Hindlimb muscle (tissue), 1 donor: ENCODE data around the gene AKR1C2. TPM values are rescaled to one million over a fixed set of nuclear protein-coding genes. Genes with fewer than 3 reads are reported as not detected.
"Not testable (repeated sequence)": the region's sequence is repeated elsewhere in the genome, so short reads cannot be mapped to it uniquely, and the experiment has no call there.

Experiments used
- DNase-seq: peaks from one replicate; pipeline ENCODE4 v3.0.0-alpha.2; 2013
- polyA plus RNA-seq: library from polyadenylated mRNA; unstranded; fragments of 120-200 nt; gene quantifications from one replicate; pipeline ENCODE4 v1.2.1, GENCODE V29; 2013; ENCODE audit not compliant: insufficient read length

AKR1C2 gene
- polyA plus RNA-seq, 1 donor, result 5.7 TPM

DNA sequence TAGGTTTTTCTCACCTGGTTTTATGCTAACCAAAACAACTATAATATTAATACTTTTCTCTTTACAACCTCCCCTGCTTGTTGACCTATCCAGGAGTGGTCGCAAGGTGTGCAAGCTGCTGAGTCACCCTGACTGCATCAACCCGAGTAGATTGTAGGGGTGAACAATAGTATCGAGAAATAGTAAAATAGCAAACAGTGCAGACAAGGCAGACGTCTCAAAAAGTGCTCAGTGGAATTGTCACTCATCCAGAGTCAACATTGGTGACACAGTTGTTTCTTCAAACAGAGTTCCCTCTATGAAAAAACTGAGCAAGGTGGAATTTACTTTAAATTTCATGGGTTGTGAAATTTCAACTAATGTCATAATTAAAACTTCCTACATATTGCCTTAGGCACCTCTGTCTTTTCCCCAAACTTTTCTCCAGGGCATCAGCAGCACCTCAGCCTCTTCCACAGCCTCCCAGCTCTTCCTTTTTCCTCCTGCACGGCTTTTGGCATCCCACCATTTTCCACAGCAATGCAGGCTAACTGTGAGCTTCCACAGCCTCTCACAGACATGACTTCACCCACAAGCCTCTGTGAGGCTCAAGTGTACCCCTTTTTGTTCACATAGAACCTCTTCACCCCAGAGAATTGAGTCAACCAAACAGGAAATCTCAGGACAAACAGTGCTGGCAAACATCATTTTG is 46.6 kb downstream of the AKR1C2 start:
- DNase-seq, result not testable (repeated sequence)

DNA sequence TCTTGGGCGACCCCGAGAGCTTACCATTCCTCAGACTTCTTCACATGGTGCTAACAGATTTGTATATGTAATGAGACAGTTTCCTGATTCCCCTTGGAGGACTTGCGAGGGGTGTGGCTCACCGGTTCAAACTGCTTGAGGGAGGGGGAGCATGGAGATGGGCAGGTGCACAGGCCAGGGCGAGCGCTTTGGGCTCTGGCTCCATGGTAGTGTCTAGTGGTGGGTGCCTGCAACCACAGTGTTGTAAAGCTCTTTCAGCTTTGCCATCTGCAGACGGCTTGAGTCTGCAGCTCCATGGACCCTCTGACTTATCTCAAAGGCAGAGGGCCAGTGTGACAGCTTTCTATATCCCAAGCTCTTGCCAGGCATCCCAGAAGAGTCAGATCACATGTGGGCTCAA is 47.6 kb downstream of the AKR1C2 start:
- not testable (repeated sequence) for DNase-seq

DNA sequence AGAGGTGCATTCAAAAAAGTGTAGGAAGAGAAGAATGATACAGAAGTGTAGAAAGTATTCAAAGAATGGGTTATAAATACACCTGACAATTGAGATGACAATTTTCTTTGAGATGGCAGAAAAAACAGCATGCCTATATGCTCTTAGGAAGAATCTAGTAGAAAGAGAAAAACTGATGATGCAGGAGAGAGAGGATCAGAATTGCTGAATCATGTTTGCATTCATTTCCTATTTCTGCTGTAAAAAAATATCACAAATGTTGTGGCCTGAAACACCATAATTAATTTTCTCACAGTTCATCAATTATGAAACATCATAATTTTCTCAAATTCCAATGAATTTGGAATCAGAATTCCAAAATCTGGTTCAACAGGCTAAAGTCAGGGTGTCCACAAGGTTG is 50.3 kb downstream of the AKR1C2 start:
- DNase-seq, result no peak

DNA sequence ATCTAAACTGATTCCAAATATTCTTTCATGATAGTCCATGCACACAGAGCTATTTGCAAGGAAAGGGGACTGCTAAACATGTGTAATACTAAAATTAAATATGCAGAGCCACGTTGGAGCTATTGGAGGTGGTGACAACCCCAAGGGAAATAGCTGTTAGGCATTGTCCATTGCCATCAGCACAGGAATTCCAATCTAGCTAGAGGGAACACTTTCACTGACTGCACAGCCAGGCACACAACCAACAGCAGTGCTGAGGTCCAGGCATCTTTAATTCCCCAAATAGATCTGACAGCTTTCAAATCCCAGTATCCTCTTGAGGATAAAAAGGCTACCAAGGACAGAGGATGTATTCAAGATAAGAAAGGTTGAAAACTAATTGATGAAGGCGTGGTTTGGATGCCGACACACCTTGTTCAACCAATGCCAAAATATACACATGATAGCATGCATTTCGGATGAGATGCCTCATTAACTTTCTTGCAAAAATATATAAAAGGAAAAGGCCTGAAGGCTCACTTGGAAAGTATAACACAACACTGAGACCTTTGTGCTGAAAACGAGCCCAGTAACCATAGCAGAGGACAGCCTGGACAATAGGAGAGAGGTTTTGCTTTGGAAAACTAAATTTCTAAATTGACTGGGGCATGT is 52.0 kb downstream of the AKR1C2 start:
- not testable (repeated sequence) for DNase-seq

DNA sequence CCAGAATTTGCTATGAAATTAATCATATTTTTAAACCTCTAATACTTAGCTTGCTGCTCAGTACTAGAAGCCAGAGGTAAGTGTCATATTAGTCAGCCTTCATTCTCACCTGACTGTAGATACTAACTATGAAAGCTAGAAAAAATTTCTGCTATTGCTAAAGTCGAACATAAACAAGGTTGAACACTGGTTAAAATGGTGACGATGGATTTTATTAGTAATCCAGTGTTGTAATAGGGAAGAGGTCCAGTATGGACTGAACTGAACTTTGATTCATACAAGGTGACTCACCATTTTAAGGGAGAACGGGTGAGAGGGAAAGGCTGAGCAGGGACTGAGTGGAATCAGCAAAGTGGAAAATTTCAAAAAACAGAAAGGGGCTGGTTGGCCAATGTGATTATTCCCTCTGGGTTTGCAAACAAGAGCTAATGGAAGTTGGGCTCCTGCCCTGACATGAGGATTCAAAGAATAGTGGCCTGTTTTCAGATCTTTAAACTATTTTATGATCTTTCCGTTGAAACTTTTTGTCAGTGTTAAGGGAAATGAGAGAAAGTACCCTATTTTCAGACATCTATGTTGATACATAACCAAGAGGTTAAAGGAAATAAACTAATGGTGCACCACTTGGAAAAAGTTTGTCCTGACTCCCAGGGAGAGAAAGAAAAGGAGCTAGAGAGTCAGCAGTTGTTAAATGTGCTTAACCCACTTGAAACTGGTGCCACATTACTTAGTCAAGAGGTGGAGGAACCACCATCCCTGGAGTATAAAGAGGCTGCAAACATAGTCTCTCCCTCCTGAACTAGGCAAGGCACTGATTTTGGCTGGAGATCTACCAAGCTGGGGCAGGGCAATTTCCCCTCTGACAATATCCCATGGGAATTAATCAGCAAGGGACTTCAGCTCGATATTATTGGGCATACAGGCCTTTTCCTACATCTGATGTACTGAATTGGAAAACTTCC is 55.7 kb downstream of the AKR1C2 start:
- DNase-seq, result peak; percentile 22

DNA sequence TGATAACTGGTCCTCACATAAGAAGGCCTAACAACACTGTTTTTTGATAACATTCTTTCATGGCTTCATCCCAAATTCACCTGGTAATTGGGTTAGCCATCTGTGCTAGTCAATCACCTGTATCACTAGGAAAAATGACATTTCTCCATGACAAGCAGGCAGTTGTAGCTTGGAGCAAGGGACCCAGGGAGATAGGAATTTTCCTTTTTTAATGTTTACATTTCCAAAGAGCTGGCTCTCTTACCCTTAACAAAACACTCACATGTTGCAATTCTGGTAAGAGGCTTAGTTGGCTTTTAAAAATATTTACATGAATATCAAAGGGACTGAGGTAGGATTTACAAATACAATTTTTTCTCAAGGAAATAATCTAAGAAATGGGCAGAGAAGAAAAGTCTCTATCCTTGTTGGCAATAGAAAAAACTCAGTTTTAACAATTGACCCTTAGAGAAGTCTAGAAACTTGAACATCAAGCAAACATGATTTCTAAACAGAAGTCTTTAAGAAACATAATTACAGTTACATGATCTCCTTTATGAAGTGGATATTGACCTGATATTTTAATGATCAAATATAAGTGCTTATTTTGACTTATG is 56.5 kb downstream of the AKR1C2 start:
- DNase-seq, result no peak

DNA sequence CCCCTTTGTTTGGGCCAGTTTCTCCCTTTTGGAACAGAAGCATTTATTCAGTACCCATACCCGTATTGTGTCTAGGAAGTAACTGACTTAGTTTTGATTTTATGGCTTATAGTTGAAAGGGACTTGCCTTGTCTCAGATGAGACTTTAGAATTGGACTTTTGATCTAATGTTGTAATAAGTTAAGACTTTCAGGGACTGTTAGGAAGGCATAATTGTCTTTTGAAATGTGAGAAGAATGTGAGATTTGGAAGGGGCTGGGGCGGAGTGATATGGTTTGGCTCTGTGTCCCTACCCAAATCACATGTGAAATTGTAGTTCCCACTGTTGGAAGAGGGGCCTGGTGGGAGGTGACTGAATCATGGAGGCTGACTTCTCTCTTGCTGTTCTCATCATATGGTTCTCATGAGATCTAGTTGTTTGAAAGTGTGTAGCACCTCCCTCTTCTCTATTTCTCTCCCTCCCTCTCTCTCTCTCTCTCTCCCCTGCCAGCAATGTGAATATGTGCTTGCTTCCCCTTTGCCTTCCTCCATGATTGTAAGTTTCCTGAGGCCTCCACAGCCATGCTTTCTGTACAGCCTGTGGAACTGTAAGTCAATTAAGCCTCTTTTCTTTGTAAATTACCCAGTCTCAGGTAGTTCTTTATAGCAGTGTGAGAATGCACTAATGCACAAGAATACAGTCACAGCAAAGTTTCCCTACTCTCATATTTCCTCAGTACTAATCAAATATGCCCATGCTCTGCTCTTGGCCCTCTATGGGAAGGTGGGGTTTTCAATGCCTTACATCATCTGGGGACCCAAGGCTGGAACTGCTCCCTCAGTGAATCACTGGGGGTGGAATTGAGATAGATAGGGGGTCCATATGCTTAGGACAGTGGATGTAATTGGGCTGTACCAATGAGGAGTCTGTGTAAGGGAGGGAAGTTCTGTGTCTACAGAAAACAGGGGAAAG is 57.6 kb downstream of the AKR1C2 start:
- no peak for DNase-seq

DNA sequence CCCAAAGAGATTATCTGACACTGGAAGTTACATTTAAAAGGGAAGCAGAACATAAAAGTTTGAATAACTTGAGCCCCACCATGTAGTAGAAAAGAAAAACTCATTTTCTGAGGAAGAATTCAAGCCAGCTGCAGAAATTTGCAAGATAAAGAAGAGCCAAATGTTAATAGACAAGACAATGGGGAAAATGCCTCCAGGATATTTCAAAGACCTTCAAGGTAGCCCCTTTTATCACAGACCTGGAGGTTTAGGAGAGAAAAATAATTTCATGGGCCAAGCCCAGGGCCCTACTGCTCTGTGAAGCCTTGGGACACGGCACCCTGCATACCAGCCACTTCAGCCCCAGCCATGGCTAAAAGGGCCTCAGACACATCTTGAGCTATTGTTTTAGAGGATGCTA is 58.8 kb downstream of the AKR1C2 start:
- DNase-seq, result no peak

DNA sequence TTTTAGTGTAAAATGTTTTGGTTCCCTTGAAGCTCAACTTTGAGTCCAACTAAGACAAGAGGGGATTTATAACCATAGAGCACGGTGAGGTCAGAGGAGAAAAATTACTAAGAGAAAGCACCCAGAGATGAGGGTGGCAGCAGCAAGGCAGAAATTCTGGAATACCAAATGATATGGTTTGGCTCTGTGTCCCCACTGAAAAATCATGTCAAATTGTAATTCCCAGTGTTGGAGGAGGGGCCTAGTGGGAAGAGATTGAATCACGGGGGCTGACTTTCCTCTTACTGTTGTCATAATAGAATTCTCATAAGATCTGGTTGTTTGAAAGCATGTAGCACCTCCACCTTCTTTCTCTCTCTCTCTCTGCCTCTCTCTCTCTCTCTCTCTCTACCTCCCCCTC is 59.8 kb downstream of the AKR1C2 start:
- DNase-seq, result no peak

DNA sequence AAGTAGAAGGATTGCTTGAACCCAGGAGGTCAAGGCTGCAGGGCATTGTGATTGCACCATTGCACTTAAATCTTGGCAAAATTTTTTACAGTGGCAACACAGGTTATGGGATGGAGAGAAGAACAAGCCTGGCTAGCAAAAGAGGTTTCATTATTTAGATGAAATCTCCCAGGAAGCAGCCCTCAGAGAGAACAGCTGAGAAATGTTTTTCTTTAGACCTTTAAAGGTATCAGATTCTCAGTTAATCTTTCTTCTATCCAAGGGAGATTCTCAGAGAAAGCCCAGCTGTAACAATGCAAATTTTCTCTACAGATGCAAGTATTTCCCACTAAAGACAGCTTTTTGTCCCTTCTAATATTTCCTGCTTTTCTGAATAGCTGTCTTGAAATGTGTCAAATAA is 60.2 kb downstream of the AKR1C2 start:
- not testable (repeated sequence) for DNase-seq

DNA sequence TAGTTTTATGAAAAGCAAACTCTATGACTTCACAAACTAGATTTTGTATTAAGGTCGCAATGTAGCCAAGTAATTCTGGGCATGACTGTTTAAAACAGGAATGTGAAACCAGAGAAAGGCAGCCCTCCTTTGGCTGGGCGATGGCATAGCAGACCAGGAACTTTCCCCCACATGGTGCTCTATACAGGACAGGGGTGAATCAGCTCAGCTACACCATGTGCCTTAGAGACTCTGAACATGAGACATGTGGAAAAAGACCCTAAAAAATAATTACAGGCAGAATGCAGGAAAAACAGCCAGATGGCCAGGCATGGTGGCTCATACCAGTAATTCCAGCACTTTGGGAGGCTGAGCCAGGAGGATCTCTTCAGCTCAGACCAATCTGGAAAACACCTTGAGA is 60.7 kb downstream of the AKR1C2 start:
- DNase-seq, result peak; percentile 27

DNA sequence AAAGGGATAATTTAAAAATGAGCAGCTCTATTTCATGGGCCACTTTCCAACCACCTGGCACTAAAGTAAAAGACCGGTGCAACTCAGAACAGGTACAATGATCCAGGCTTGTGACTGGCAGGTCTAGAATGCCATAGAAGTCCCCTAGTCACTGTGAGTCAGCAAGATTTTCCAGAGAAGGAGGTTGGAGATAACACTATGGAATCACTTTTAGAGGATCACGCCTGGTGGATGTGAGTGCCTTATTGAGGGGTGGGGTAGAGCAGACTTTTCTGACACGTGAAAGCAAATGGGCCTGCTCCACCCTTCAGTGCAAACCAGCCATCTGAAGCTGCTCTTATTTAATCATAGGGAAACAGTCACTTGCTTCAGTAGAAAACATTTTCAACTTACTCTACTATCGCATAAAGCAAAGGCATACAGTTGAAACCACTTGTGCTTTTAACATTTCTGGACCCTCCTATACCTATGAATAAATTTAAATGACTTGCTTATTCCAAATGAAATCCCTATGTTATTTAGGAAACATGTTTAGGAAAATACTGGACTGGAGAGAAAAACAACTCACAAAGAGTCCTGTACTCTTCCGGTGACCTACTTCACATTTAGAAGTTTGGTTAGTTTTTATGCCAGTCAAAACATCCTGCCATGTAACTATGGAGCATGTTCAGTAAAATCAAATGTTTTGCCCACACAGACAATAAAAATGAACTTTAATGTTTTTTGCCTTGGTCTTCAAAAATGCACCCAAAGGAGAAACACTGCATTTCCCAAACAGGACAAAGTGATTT is 61.9 kb downstream of the AKR1C2 start:
- no peak for DNase-seq

DNA sequence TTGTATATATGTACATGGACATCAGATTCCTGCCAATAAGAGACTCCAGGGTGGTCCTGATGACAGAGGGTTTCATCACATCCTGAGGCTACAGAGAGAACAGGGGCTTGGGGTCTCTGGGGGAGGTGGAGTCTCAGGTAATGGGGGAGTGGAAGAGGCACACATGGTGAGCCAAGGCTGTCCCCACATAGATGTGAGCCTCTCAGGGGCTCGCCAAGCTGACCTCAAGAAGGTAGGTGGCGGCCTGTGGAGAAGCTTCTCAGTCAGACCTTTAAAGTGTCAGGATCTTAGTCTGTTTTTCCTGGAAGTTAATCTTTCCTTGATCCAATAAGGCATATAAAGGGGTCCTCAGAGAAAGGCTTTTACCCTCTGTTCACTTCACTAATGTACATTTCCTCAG is 62.7 kb downstream of the AKR1C2 start:
- not testable (repeated sequence) for DNase-seq

DNA sequence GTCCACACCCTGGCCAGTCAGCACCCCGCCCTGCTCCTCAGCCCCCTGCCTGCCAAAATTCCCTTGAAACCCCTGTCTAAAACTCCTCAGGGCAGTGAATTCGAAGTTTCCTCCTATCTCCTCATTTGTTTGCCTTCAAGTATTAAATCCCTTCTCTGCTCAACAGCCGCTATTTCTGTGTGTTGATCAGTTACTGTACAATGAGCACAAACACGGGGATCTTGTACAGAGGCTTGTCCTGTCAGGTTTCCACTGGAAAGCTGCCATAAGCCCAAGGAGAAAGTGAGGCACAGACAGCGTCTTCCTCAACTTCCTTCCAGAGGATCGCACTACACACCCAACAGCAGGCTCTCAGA is 63.6 kb downstream of the AKR1C2 start:
- DNase-seq, result not testable (repeated sequence)

DNA sequence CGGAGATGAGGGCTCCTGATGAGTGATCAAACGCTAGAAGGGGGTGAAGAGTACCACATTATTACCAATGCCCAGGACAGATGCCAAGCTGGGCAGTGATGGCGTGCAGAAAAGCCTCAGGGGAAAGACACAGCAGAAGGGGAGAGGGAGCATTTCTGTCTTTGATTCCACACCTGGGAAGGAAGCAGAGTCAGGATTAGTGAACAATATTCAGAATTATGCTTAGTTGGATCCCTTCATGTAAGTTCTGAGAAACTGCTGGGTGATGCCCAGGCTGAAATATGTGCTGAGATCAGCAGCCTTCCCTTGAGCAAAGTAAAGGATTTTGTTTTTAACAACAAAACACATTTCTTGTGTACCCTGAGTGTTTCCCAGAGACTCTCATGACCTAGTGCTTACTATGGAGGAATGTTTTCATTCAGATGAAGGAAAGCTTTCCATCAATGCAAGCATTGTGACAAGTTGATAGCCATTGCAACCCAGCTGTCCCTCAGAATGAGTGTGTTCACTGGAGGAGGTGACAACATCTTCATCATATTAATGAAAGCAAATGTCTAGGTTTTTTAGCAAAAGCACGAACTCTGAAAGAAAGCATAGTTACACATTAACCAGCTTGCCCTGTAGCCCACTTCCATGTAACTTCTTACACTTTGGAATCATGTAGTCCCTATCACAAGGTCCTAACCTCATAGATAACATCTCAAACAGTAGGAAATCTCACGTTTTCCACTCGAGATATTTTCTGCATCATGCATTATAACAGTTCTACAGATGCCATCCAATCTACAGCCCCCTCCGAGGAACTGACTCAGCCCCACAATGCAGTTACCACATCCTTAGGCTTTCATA is 64.2 kb downstream of the AKR1C2 start:
- DNase-seq, result no peak
